Mucosa of stomach (tissue), 1 donor: ENCODE data around the gene GPR15.

ENCODE experiments used
- H3K27me3 ChIP-seq: one replicate; pipeline ENCODE4 v1.7.0; 2013; ENCODE audit warnings: mild to moderate bottlenecking, low read length; ENCODE audit not compliant: control insufficient read depth, insufficient read depth
- H3K36me3 ChIP-seq: one replicate; pipeline ENCODE4 v1.7.0; 2013; ENCODE audit warnings: low read length; ENCODE audit not compliant: control insufficient read depth, insufficient read depth
- H3K4me1 ChIP-seq: one replicate; pipeline ENCODE4 v1.7.0; 2013; ENCODE audit warnings: mild to moderate bottlenecking, low read length; ENCODE audit not compliant: control insufficient read depth, insufficient read depth
- H3K4me3 ChIP-seq: one replicate; pipeline ENCODE4 v1.7.0; 2013; ENCODE audit warnings: low read length
- H3K9ac ChIP-seq: one replicate; pipeline ENCODE4 v1.7.0; 2013; ENCODE audit warnings: mild to moderate bottlenecking, low read length, moderate library complexity
- H3K9me3 ChIP-seq: one replicate; pipeline ENCODE4 v1.7.0; 2013; ENCODE audit warnings: mild to moderate bottlenecking, low read length, moderate library complexity; ENCODE audit not compliant: control insufficient read depth
- donor health status: Pancreatic carcinoma.

GPR15 gene

DNA sequence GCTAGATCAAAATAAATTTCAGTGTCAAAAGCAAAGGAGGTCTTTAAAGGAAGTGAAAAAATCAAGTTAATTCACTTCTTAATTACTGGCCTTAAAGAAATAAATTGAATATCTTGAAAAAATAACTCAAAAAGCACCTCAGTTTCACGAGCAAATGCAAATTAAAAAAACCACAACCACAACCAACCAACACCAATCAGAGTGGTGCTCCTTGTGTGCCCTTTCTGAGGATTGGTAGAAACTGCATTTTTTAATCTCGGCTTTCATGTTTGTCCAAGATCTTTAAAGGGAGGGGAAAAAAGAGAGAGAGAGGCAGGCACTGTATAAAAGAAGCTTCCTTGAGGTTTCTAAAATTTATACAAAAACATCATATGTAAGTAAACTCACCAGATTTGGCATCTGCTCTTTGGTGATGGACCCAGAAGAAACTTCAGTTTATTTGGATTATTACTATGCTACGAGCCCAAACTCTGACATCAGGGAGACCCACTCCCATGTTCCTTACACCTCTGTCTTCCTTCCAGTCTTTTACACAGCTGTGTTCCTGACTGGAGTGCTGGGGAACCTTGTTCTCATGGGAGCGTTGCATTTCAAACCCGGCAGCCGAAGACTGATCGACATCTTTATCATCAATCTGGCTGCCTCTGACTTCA, at the start of gene GPR15:
Gene GPR15 (plus strand): TSS at position 357 of the 653 bp plus-strand sequence. CDS start 56 bp downstream, at position 413.
- no peaks in the 10 kb centered on the region for H3K36me3 ChIP-seq
- no peaks in the 10 kb centered on the region for H3K9me3 ChIP-seq
- H3K4me3 ChIP-seq = no peak within 1 kb of the TSS
- H3K4me1 ChIP-seq = no peaks in the 10 kb centered on the region
- no peaks in the 10 kb centered on the region for H3K27me3 ChIP-seq
- H3K9ac ChIP-seq = no peak within 1 kb of the TSS

- no peaks in the 10 kb centered on the region for H3K9me3 ChIP-seq
- H3K9ac ChIP-seq = no peak overlapping the region
- no peaks in the 10 kb centered on the region for H3K36me3 ChIP-seq
- H3K27me3 ChIP-seq = no peaks in the 10 kb centered on the region
- no peak overlapping the region for H3K4me3 ChIP-seq
- no peaks in the 10 kb centered on the region for H3K4me1 ChIP-seq
These were observed 48.9 kb upstream of the GPR15 start for GRCh38 chr3:98482717-98483482.

DNA sequence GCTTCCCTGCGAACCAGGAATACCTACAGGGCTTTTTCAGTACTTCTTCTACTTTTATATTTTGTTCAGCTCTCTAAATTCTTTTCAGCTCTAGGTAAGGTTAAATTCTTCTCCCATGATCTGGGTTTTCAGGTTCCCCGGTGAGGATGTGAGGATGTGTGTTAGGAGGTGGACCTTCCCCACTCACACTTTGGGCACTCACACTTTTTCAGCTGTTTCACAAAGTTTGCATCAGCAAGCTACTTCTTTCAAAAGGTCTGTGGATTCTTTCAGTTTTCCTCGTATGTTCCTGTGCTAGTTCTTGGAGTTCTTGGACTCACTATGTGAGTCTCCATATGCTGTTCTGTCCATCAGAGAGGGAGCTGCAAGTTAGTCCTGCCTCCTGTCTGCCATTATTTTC, 48.2 kb upstream of the GPR15 start:
- Histone ChIP-seq H3K9ac (no peak overlapping the region), H3K36me3 (no peaks in the 10 kb centered on the region), H3K4me1 (no peaks in the 10 kb centered on the region), H3K4me3 (no peak overlapping the region), H3K27me3 (no peaks in the 10 kb centered on the region), H3K9me3 (no peaks in the 10 kb centered on the region)

GRCh38 chr3:98497381-98497780, 34.4 kb upstream of the GPR15 start, which contains the start of gene OR5K2:
OR5K2 (plus strand) TSS chr3:98497681; CDS start chr3:98497681, 0 bp downstream.
- no peaks in the 10 kb centered on the region for H3K36me3 ChIP-seq
- H3K4me3 ChIP-seq = no peak within 1 kb of the TSS
- H3K4me1 ChIP-seq = no peaks in the 10 kb centered on the region
- no peak within 1 kb of the TSS for H3K9ac ChIP-seq
- no peaks in the 10 kb centered on the region for H3K27me3 ChIP-seq
- no peaks in the 10 kb centered on the region for H3K9me3 ChIP-seq

DNA sequence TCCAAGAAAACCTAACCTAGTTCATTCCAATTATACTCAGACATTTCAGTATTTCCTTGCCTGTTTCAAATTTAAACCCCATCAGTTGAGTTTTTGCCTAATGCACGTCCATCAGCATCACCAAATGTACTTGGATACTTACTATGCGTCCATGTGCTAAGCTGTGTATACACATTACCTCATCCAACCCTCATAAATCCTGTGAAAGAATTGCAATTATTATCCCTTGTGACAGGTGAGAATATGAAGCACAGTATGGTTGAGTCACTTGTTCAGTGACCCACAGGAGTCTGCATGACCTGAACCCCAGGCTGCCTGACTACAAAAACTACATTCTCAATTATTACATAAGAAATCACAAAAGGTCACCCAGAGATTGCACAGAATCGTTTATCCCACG, 31.8 kb upstream of the GPR15 start:
- H3K9me3 ChIP-seq = no peaks in the 10 kb centered on the region
- no peaks in the 10 kb centered on the region for H3K27me3 ChIP-seq
- H3K9ac ChIP-seq = no peak overlapping the region
- no peak overlapping the region for H3K4me3 ChIP-seq
- H3K36me3 ChIP-seq = no peaks in the 10 kb centered on the region
- H3K4me1 ChIP-seq = no peaks in the 10 kb centered on the region

DNA sequence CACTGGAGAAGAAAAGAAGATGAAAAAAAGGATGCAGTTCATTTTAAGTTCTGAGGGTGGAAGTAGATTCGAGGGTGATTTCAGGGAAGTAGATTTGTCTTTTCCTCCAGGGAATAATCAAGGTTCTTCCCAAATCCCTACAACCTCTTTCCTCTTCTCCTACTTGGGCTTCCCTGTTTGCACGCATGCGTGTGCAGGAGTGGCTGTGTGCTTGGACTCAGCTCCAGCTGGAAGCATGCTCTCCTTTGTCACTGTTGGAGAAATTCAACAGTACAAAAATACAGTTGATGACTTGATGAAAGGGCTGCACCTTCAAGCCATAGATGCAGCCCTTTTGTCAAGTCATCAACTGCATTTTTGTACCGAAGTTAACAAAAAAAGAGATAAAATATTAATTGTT, 30.5 kb upstream of the GPR15 start:
- no peaks in the 10 kb centered on the region for H3K4me1 ChIP-seq
- no peaks in the 10 kb centered on the region for H3K36me3 ChIP-seq
- no peak overlapping the region for H3K9ac ChIP-seq
- no peaks in the 10 kb centered on the region for H3K27me3 ChIP-seq
- H3K9me3 ChIP-seq = no peaks in the 10 kb centered on the region
- no peak overlapping the region for H3K4me3 ChIP-seq

GRCh38 chr3:98501863-98502576, 29.8 kb upstream of the GPR15 start:
- Histone ChIP-seq H3K27me3 (no peaks in the 10 kb centered on the region), H3K4me3 (no peak overlapping the region), H3K4me1 (no peaks in the 10 kb centered on the region), H3K9me3 (no peaks in the 10 kb centered on the region), H3K9ac (no peak overlapping the region), H3K36me3 (no peaks in the 10 kb centered on the region)

- H3K9me3 ChIP-seq = no peaks in the 10 kb centered on the region
- H3K4me3 ChIP-seq = no peak overlapping the region
- H3K27me3 ChIP-seq = no peaks in the 10 kb centered on the region
- H3K9ac ChIP-seq = no peak overlapping the region
- H3K4me1 ChIP-seq = no peaks in the 10 kb centered on the region
- no peaks in the 10 kb centered on the region for H3K36me3 ChIP-seq
These were observed 27.2 kb upstream of the GPR15 start for GRCh38 chr3:98504539-98504938.

DNA sequence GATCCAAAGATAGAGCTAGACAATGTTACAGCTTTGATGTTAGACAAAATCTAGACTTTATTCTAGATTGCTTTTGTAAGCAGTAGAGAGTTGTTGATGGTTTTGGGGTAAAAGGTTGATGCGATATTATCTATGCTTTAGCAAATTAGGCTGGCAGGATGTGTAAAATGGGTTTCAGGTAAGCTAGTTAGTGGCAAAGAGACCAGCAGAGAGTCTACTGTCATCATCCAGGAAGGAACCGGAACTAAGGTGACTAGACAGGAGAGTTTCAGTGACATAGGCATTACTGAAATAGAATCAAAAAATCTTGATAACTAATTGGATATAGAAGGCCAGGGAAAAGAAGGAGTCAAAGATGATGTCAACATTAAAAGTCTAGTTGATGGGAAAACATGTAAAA, 23.2 kb upstream of the GPR15 start:
- Histone ChIP-seq H3K4me1 (no peaks in the 10 kb centered on the region), H3K4me3 (no peak overlapping the region), H3K27me3 (no peaks in the 10 kb centered on the region), H3K9ac (no peak overlapping the region), H3K9me3 (no peaks in the 10 kb centered on the region), H3K36me3 (no peaks in the 10 kb centered on the region)

- no peak overlapping the region for H3K4me3 ChIP-seq
- H3K9me3 ChIP-seq = no peaks in the 10 kb centered on the region
- no peaks in the 10 kb centered on the region for H3K27me3 ChIP-seq
- no peaks in the 10 kb centered on the region for H3K36me3 ChIP-seq
- no peak overlapping the region for H3K9ac ChIP-seq
- H3K4me1 ChIP-seq = no peaks in the 10 kb centered on the region
These were observed 19.2 kb upstream of the GPR15 start for GRCh38 chr3:98512576-98512975.

GRCh38 chr3:98513091-98513511, 18.7 kb upstream of the GPR15 start:
- H3K9me3 ChIP-seq = no peaks in the 10 kb centered on the region
- H3K9ac ChIP-seq = no peak overlapping the region
- H3K4me3 ChIP-seq = no peak overlapping the region
- no peaks in the 10 kb centered on the region for H3K36me3 ChIP-seq
- H3K4me1 ChIP-seq = no peaks in the 10 kb centered on the region
- no peaks in the 10 kb centered on the region for H3K27me3 ChIP-seq

- no peak overlapping the region for H3K4me3 ChIP-seq
- no peaks in the 10 kb centered on the region for H3K9me3 ChIP-seq
- no peaks in the 10 kb centered on the region for H3K36me3 ChIP-seq
- H3K4me1 ChIP-seq = no peaks in the 10 kb centered on the region
- H3K27me3 ChIP-seq = no peaks in the 10 kb centered on the region
- H3K9ac ChIP-seq = no peak overlapping the region
These were observed 18.0 kb upstream of the GPR15 start for GRCh38 chr3:98513736-98514135.
